NT2/D1 (cell line): ENCODE results near the gene SLC6A8.
"Not testable (repeated sequence)": the region's sequence is repeated elsewhere in the genome, so short reads cannot be mapped to it uniquely, and the experiment has no call there.

Source experiments
- YY1 ChIP-seq: IDR thresholded peaks from 2 replicates; pipeline ENCODE4 v1.6.1; 2011; ENCODE audit not compliant: insufficient read length, insufficient read depth
- ZNF274 ChIP-seq: IDR thresholded peaks from 2 replicates; pipeline ENCODE4 v1.6.1; 2011; ENCODE audit warnings: mild to moderate bottlenecking, low read depth, low read length

- not testable (repeated sequence) for TF ChIP-seq YY1, ZNF274
Measured at GRCh38 chrX:153683486-153683885, 4.2 kb upstream of the SLC6A8 start.
